ENCODE measurements around the gene GP2. TPM values are rescaled to one million over a fixed set of nuclear protein-coding genes. Genes with fewer than 3 reads are reported as not detected.

Gene GP2
- polyA plus RNA-seq, 1 of the 3 experiments (the other 2 are of a cell fraction): not detected

- Histone ChIP-seq H3K36me3 (replicated peaks in 1 of 2; ENCODE audit: control insufficient read depth in 1 of 2, insufficient read depth in 2 of 2, low read length in 1 of 2) (no peaks in the 10 kb centered on the region), H3K4me2 (no peak overlapping the region), H3K79me2 (ENCODE audit: insufficient read depth) (no peaks in the 10 kb centered on the region), H3K9me3 (no peaks in the 10 kb centered on the region), H3F3A (replicated peaks; ENCODE audit: insufficient read depth) (no peaks in the 10 kb centered on the region), H3K9ac (no peak overlapping the region), H3K4me3 (ENCODE audit: low read depth in 2 of 2, low read length in 1 of 2) (no peak overlapping the region), H3K9me2 (no peaks in the 10 kb centered on the region), H3K4me1 (ENCODE audit: control insufficient read depth in 1 of 2, insufficient read depth in 2 of 2, low read depth in 1 of 2, low read length in 1 of 2) (no peaks in the 10 kb centered on the region; a peak in 1 of 4 replicates), H3K27me3 (ENCODE audit: insufficient read depth) (no peaks in the 10 kb centered on the region; the same call in 1 of the 2 replicates), H4K20me1 (ENCODE audit: insufficient read depth) (no peaks in the 10 kb centered on the region), H3K27ac (ENCODE audit: low read depth in 2 of 2, low read length in 1 of 2) (no peak overlapping the region), H2AFZ (ENCODE audit: low read depth) (no peak overlapping the region)
- no peak for DNase-seq
- TF ChIP-seq RXRA (IDR thresholded peaks at IDR 0.05; ENCODE audit: borderline replicate concordance, low read depth): no peak
- no peak for TF ChIP-seq YY1 (IDR thresholded peaks at IDR 0.05; ENCODE audit: low read depth)
- no peak for TF ChIP-seq JUND (IDR thresholded peaks at IDR 0.05)
- TF ChIP-seq TAF1 (IDR thresholded peaks at IDR 0.05; ENCODE audit: borderline replicate concordance, low read depth, low read length): no peak
- no peak for TF ChIP-seq RAD21 (IDR thresholded peaks at IDR 0.05; ENCODE audit: low read length)
- TF ChIP-seq GATA2 (CRISPR knock-in tag; IDR thresholded peaks at IDR 0.05): no peak
- TF ChIP-seq TEAD4 (IDR thresholded peaks at IDR 0.05; ENCODE audit: borderline replicate concordance, insufficient read depth): no peak
- no peak for TF ChIP-seq MAX (IDR thresholded peaks at IDR 0.05; ENCODE audit: low read depth)
- TF ChIP-seq PBX3 (IDR thresholded peaks at IDR 0.05): no peak
- TF ChIP-seq NRF1 (IDR thresholded peaks at IDR 0.05; ENCODE audit: low read depth, low read length): no peak
- no peak for TF ChIP-seq GABPA (IDR thresholded peaks at IDR 0.05; ENCODE audit: low read depth)
- no peak for TF ChIP-seq IRF3 (IDR thresholded peaks at IDR 0.05; ENCODE audit: low read depth, low read length)
- TF ChIP-seq RFX5 (IDR thresholded peaks at IDR 0.05; ENCODE audit: low read length): no peak
- TF ChIP-seq FOXJ3 (CRISPR knock-in tag; IDR thresholded peaks at IDR 0.05): no peak
- TF ChIP-seq USF2 (IDR thresholded peaks at IDR 0.05; ENCODE audit: borderline replicate concordance, low read depth, low read length): no peak
- TF ChIP-seq SMC3 (IDR thresholded peaks at IDR 0.05; ENCODE audit: low read depth, low read length): no peak
- TF ChIP-seq CHD2 (IDR thresholded peaks at IDR 0.05; ENCODE audit: low read length, partially characterized antibody): no peak
- TF ChIP-seq SIN3A (IDR thresholded peaks at IDR 0.05; ENCODE audit: borderline replicate concordance, low read depth, low read length): no peak
- no peak for TF ChIP-seq CTCF (IDR thresholded peaks at IDR 0.05)
- TF ChIP-seq ZBTB33 (IDR thresholded peaks at IDR 0.05; ENCODE audit: borderline replicate concordance, low read depth): no peak
- CTCF ChIA-PET: interaction anchor here (1.3 kb wide), 1 partner anchor 53 kb away, joined by 3 read pairs; no protein-coding TSS in a partner anchor
- POLR2A ChIA-PET: no interaction called here
Measured at GRCh38 chr16:20353379-20353778, 26.1 kb upstream of the GP2 start.

Data from SK-N-SH (cell line).